ENCODE measurements around the gene WDFY2.

Gene WDFY2

DNA sequence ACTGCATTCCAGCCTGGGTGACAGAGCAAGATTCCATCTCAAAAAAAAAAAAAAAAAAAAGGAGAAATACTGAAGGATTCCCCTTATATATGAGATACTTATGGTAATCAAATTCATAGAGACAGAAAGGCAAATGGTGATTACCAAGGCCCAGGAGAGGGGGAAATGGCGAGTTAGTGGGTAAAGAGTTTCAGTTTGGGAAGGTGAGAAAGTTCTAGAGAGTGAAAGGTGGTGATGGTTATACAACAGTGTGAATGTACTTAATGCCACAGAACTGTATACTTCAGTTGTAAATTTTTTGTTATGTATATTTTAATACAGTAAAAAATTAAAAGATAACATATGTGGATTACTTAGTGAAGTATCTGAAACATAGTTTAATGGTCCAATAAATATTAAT lies 129.5 kb downstream of the WDFY2 start:
- no peak for DNase-seq

DNA sequence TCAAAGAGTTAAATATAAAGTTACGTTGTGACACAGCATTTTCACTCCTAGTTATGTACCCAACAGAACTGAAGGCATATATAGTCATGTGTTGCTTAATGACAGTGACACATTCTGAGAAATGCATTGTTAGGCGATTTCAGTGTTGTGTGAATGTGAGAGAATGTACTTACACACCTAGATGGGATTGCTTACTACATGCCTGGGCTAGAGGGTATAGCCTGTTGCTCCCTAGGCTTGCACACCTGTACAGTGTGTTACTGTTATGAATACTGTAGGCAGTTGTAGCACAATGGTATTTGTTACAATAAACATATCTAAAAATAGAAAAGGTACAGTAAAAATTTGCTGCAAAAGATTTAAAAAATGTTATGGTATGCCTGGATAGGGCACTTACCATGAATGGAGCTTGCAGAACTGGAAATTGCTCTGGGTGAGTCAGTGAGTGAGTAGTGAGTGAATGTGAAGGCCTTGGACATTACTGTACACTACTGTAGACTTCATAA lies 130.5 kb downstream of the WDFY2 start:
- peak; percentile 72 for DNase-seq

- no peak for DNase-seq
Observed at GRCh38 chr13:51715613-51716012, 131.4 kb downstream of the WDFY2 start.

DNA sequence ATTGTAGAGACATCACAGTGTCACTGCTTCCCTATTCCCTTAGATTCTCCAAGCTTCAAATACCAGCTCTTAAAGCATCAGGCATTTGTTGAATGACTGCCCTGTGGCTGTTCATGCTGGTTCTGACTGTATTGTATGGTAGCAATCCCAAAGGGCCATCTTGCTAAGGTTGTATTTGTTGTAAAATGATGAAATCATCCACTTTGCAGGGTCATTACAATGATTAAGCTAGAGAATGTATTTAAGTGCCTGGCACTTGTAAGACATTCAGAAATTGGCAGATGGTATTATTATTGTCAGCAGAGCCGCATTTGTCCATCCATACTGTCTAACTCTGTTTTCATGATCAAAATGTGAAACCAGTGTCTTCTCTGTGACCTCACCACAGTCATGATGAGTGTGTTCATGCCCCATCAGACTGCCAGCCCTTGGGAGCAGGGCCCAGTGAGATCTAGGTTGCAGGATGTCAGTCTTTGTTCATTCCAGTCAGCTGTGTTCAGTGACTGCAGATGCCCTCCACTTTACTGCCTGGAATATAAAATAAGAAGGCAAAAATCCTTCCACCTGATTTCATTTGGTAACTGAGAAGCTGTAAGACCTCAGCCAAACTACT lies 133.6 kb downstream of the WDFY2 start:
- peak; percentile 21 for DNase-seq

- DNase-seq = no peak
Observed at GRCh38 chr13:51719394-51719793, 135.1 kb downstream of the WDFY2 start.

DNA sequence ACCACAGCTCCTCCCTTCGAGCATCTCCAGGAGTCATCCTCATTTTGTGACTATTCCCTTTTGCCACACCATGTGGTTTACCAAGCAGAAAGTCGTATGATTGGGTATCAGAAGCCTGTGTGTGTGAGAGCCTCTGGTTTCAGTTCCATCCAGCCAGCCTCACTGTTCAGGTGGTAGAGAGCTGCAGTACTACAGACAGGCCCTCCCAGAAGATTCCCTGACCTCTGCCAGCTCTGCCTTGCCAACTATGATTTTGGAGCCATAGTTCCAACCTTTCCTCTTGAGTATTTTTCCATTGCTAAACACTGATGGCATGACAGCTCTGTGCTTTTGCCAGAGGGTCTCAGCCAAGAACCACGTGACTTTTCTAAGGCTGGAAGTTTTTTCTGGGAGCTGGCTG lies 137.2 kb downstream of the WDFY2 start:
- DNase-seq = no peak

DNA sequence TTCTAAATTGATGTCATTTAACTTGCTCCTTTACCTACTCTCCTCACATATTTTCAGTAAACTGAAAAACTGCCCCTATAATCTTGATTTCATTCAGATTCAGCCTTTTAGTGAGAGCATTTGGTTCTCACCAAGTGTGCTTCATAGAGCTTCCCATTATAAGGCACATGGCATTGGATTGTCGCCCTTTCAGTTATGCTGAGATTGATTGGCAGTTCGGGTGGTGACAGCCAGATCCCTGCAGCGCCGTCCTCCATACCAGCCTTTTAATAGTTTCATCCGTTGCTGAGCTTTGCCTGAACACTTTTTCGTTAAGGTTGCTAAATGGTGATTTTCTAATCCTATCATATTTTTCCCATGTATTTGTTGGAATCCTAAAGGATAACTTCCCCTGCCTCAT lies 139.3 kb downstream of the WDFY2 start:
- no peak for DNase-seq

DNA sequence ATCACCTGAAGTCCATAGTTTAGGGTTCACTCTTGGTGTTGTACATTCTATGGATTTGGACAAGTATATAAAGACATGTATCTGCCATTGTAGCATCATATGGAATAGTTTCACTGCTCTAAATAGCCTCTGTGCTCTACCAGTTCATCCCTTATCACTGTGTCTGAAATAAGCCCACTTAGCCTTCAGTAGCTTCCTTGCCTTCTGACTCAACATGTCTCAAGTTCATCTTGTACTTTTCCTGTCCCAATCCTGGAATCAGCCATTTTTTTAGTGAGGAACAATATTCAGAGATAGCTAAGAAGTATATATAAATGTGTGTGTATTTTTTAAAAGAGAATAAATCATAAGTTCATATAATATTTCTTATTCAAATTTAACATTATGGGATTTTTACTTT lies 140.5 kb downstream of the WDFY2 start:
- DNase-seq = no peak

DNA sequence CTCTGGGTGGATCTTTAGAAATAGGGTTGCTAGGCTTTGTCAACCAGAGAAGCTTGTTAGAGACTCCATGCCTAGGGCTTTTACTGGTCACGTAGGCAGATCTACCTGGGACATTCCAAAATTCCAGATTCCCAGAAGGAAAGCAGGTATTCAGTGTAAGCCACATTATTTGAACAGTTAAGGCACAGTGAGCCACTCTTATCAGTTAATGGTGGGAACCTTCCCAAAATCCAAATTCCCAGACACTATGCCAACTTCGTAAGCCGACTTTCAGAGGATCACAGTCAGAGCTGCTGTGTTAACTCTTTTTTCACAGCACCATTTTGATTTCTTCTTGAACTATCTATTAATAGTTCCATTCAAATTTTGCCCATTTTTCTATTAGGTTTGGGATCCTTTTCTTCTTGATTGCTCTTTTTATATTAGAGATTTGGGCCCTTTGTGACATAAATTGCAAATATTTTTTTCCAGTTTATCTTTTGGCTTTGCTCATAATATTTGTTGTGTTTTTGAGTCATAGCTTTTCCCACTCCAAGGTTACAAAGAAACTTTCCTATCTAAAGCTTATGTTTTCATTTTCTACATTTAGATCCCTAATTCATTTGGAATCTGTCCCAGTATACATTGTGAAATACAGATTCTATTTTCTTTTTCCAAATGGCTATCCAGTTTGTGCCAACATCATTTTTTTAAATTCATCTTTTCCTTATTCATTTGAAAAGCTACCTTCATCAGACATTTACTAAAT lies 142.4 kb downstream of the WDFY2 start:
- peak; percentile 83 for DNase-seq

- DNase-seq = no peak
Observed at GRCh38 chr13:51727634-51728274, 143.5 kb downstream of the WDFY2 start.

- DNase-seq = no peak
Observed at GRCh38 chr13:51728275-51728673, 144.0 kb downstream of the WDFY2 start.

DNA sequence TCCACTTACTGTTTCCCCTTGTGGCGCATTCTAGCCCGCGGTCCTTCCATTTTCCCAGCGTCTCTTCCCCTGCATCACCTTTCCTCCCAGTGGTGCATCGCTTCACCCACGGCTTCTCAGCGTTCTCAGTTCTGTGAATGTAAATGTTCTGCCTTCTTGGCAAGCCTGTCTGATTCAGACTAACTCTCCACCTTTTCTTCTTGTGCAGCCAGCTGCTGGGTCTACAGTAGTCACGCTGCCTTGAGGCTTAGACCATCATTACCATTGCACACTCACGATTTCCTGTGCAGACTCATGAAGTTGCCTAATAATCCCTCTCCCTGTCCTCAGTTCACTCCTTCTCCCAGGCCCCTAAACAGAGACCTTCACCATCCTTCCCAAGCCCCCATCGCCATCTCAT lies 144.7 kb downstream of the WDFY2 start:
- DNase-seq = peak; percentile 45

DNA sequence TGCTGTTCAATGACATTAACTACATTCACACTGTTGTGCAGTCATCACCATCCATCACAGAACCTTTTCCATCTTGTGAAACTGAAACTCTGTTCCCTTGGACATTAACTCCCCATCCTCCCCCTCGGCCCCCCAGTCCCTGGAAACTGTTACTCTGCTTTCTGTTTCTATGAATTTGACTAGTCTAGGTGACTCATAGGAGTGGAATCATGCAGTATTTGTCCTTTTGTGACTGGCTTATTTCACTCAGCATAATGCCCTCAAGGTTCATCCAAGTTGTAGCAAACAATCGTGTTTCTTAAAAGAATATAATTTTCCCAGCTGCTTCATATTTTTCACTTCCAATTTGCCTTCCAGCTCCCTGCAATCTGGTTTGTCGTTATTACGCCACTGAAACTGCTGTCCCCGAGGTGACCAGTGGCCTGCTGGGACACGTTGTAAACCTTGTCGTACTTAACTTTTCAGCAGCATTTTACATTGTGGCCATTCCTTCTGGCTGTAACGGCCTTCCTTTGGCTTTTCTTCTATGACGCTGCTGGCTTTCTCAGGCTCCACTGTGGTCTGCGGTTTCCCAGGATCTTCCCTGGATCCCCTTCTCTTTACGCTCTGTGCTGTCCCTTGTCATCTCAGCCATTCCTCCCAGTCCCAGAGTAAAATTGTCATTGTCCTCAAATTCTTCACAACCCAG lies 145.7 kb downstream of the WDFY2 start:
- peak; percentile 89 for DNase-seq

DNA sequence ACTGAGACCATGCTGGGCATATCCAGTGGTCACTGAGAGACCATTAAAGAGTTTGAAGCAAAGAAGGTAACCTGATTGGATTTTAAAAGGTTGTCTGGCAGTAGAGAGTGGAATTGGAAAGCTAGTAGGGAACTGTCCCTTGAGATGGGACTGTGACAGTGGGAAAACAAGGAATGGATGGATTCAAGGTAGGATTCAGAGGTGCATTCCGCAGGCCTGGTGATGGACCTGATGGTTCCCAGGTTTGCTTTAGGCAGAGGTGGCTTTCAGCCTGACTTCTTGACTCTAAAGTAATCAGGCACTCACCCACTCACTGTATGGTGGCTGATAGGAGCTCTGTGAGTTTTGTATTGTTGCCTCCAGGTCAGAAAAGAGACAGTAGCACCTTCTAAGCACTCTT lies 146.7 kb downstream of the WDFY2 start:
- DNase-seq = no peak

DNA sequence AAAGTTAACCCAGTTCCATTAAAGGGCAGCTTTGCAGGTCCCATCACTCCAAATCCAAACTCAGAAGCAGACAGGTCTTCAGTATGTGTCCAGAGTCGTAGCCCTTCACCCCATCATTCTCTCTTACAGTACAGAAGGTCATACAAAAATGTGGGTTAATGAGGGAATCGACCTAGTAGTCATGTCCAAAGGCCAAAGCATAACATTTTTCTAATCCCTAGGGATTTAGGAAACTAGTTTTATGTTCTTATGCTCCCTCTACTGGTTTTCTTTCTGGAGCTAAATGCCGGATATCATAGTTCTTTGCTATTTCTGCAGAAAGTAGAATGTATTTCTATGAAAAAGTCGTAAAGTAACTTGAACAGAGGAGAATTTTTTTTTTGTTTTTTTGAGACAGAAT lies 147.5 kb downstream of the WDFY2 start:
- DNase-seq = peak; percentile 79

- peak; percentile 18 for DNase-seq
Observed at GRCh38 chr13:51733374-51734298, 149.4 kb downstream of the WDFY2 start.

DNA sequence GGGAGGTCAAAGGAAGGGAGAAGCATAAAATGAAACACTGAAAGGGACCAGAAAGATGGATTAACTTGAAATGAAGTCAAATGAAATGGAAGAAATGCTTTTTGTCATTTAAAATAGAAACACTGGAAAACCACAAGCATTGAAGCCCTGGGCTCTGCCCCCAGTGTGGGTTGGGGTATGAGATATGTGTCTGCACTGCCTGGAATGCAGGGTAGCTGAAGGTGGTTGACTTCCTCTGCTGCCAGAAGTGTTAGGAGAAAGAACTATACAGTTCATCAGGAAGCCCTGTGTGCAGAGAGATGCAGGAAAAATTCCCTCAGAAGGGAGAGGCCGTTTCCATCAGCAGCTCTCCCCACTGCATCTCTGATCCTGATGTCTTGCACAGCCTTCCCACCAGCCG lies 150.5 kb downstream of the WDFY2 start:
- DNase-seq = peak; percentile 71

DNA sequence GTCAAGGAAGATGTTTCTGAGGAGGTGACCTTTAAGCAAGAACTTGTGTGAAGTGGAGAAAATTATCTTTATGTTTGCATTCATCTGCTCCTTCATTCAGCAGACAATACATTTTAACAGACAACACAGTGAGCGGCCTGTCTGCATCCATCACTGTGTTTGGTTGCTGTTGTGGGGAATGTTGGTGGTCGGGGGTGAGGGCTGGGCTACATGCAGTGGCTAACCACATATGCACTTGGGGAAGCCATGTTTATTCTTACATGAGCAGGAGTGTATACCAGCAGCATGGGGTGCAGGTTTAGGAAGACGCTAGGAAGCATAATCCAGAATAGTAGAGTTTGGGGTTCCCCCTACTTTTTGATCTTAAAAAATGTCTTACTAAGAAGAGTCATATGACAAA lies 153.3 kb downstream of the WDFY2 start:
- no peak for DNase-seq

DNA sequence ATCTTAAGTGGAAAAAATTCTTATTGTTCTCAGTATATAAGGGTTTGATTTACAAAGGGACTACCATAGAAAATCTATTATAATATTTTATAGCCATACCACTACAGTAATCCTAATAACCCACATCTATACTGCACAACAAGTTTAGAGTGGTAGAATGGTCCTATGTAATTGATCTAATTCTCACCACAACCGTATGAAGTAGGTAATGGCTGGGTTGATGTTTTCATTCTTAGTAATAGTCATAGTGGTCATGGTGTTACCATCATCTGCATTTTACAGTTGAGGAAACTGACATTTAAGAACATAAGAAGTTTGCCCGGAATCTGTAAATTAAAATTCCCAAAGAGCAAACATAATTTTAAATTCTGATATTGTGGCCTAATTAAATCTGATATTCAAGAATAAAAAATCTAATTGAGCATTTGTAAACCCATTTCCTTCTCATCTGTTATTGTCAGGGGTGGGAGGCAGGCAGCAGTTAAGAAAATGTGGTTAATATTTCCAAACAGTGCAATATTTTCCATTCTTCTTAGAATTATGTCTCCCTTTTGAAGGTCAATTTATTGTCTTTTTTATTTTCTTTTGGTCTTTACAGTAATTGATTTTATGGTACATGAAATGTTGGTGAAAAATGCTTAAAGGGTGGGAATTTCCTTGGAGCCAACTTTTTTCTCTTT lies 154.1 kb downstream of the WDFY2 start:
- DNase-seq = no peak

DNA sequence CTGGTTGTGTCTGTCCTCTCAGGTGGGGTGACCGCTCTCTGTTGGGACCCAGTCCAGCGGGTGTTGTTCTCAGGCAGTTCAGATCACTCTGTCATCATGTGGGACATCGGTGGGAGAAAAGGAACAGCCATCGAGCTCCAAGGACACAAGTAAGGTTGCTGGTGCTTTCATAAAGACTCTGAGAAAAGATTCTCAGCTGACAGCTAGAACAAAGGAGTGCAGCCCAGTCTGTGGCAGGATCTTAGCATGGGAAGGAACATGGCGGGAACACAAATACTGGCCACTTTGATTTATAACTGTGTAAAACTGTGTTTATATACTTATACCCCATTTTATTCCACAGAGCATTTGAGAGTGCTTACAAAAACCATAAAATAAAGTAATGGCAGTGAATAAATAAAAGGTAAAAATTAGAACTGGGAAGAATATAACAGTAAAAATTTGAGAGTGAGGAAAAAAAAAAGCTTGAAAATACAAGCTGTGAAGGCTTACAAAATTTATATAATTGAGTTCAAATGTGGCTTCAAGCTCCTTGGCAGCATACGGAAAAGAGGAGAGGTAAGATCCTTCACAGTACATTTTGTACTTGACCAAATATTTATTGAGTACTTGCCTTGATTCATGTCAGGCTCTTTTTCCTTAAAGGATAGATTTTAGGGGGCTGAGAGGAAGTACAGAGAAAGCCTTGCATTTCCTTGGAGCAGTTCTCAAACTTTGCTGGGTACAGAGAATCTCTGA lies 154.9 kb downstream of the WDFY2 start:
- DNase-seq = no peak

- DNase-seq = no peak
Observed at GRCh38 chr13:51740698-51741097, 156.4 kb downstream of the WDFY2 start.
